CD4-positive, alpha-beta T cell treated with Interleukin-6 at 100 ng/mL for 8 hours (primary cell): ENCODE measurements around the gene SPTB.
A peak's percentile ranks its signal among the peaks of the same experiment; 100 is the strongest.

Experiments used
- DNase-seq: peaks from one replicate; pipeline ENCODE4 v3.0.0-alpha.2; 2020; ENCODE audit warnings: mixed read lengths, low spot score

SPTB gene

GRCh38 chr14:64766430-64767151, 113.1 kb downstream of the SPTB start:
- no peak for DNase-seq

- DNase-seq = no peak
Observed at GRCh38 chr14:64765740-64766302, 113.9 kb downstream of the SPTB start.

- peak; percentile 68 for DNase-seq
Observed at GRCh38 chr14:64764641-64765520, 114.8 kb downstream of the SPTB start.

GRCh38 chr14:64763801-64764621, 115.7 kb downstream of the SPTB start:
- no peak for DNase-seq

GRCh38 chr14:64763085-64763782, 116.5 kb downstream of the SPTB start:
- no peak for DNase-seq

GRCh38 chr14:64762044-64763034, 117.4 kb downstream of the SPTB start:
- DNase-seq = peak; percentile 30

GRCh38 chr14:64761441-64762043, 118.2 kb downstream of the SPTB start:
- no peak for DNase-seq

GRCh38 chr14:64760916-64761315, 118.8 kb downstream of the SPTB start:
- DNase-seq = no peak

GRCh38 chr14:64760146-64760755, 119.5 kb downstream of the SPTB start:
- DNase-seq = peak; percentile 47

GRCh38 chr14:64759555-64759938, 120.2 kb downstream of the SPTB start:
- no peak for DNase-seq

GRCh38 chr14:64758691-64759554, 120.8 kb downstream of the SPTB start:
- DNase-seq = no peak

GRCh38 chr14:64758025-64758521, 121.6 kb downstream of the SPTB start:
- no peak for DNase-seq

GRCh38 chr14:64757601-64758000, 122.1 kb downstream of the SPTB start:
- DNase-seq = no peak

- no peak for DNase-seq
Observed at GRCh38 chr14:64756712-64757111, 123.0 kb downstream of the SPTB start.

- peak; percentile 81 for DNase-seq
Observed at GRCh38 chr14:64755781-64756221, 123.9 kb downstream of the SPTB start.

GRCh38 chr14:64754685-64755084, 125.0 kb downstream of the SPTB start:
- DNase-seq = no peak

- DNase-seq = no peak
Observed at GRCh38 chr14:64753999-64754398, 125.7 kb downstream of the SPTB start.

- DNase-seq = no peak
Observed at GRCh38 chr14:64753374-64753773, 126.3 kb downstream of the SPTB start.
